Panc1 (cell line): ENCODE measurements around the gene ABCA8. TPM values are rescaled to one million over a fixed set of nuclear protein-coding genes. Genes with fewer than 3 reads are reported as not detected.

Source experiments
- ATAC-seq: fragments of 200-7000 bp; cut with Tn5 transposase; 2 replicates; pipeline ENCODE4 v1.9.1; 2020; ENCODE audit warnings: mild to moderate bottlenecking, moderate library complexity
- BruUV-seq: library from RNA; stranded (reverse); fragments of 400-500 nt; replicated peaks from 2 replicates; lab custom pipeline; 2021; lab: Mats Ljungman, UMichigan
- CTCF ChIA-PET: fragments of 300-600 bp; sonication (Branson Sonifier 250); formaldehyde crosslinking; loops from one replicate; lab custom pipeline; 2022; ENCODE audit warnings: antibody characterized with exemption; lab: Charles Lee
- POLR2A ChIA-PET: fragments of 300-600 bp; sonication (Branson Sonifier 250); formaldehyde crosslinking; loops from one replicate; lab custom pipeline; 2022; ENCODE audit warnings: antibody characterized with exemption; lab: Charles Lee
- DNase-seq: peaks from one replicate; pipeline ENCODE4 v3.0.0-alpha.2; 2010; ENCODE audit warnings: low read depth, low spot score
- H3K27ac ChIP-seq: 2 replicates; pipeline ENCODE4 v1.5.1; 2011; ENCODE audit warnings: mild to moderate bottlenecking, low read length, inconsistent platforms
- H3K27me3 ChIP-seq: fragments of 200-500 bp; sonication (Bioruptor generic); 2 replicates; pipeline ENCODE4 v1.6.0; 2014; ENCODE audit warnings: low read length, inconsistent platforms; ENCODE audit not compliant: control insufficient read depth, insufficient read depth
- H3K36me3 ChIP-seq: fragments of 200-500 bp; sonication (Bioruptor generic); 2 replicates; pipeline ENCODE4 v1.5.1; 2014; ENCODE audit warnings: inconsistent platforms, mild to moderate bottlenecking, low read length, moderate library complexity; ENCODE audit not compliant: control insufficient read depth, insufficient read depth
- H3K4me1 ChIP-seq: 2 replicates; pipeline ENCODE4 v1.5.1; 2011; ENCODE audit warnings: inconsistent platforms, mild to moderate bottlenecking, low read length, moderate library complexity; ENCODE audit not compliant: control insufficient read depth, insufficient read depth
- H3K4me3 ChIP-seq, 2 experiments: 2 replicates each; pipeline ENCODE4 v1.5.1; 2011 to 2012; ENCODE audit warnings: low read depth in 2 of 2, low read length in 2 of 2, mild to moderate bottlenecking in 2 of 2, inconsistent platforms in 1 of 2, moderate library complexity in 1 of 2
- H3K9me3 ChIP-seq: fragments of 200-500 bp; sonication (Bioruptor generic); 2 replicates; pipeline ENCODE4 v1.5.1; 2014; ENCODE audit warnings: low read depth, mild to moderate bottlenecking, inconsistent platforms, low read length, moderate library complexity; ENCODE audit not compliant: control insufficient read depth, insufficient read depth
- CTCF ChIP-seq: fragments of 450-650 bp; IDR thresholded peaks from 2 replicates; pipeline ENCODE4 v1.5.1; 2017; ENCODE audit warnings: mild to moderate bottlenecking
- POLR2AphosphoS5 ChIP-seq: IDR thresholded peaks from 2 replicates; pipeline ENCODE4 v1.6.1; 2012; ENCODE audit warnings: mild to moderate bottlenecking, low read depth, low read length, moderate library complexity
- REST ChIP-seq, 2 experiments: IDR thresholded peaks; 2 replicates each; pipeline ENCODE4 v1.6.1; 2011 to 2012; ENCODE audit warnings: low read depth in 2 of 2, control low read depth in 1 of 2, low read length in 1 of 2, mild to moderate bottlenecking in 1 of 2, moderate library complexity in 1 of 2; ENCODE audit not compliant: insufficient read depth in 1 of 2
- SIN3A ChIP-seq: IDR thresholded peaks from 2 replicates; pipeline ENCODE4 v1.6.1; 2012; ENCODE audit warnings: low read depth, mild to moderate bottlenecking, low read length, moderate library complexity, borderline replicate concordance; ENCODE audit not compliant: insufficient read depth
- TCF7L2 ChIP-seq: IDR thresholded peaks from 2 replicates; pipeline ENCODE4 v1.6.1; 2011; ENCODE audit warnings: mild to moderate bottlenecking, low read depth, low read length, inconsistent platforms
- in situ Hi-C: cut with HindIII; loops from 2 replicates; pipeline ENCODE4 v1.10.0; 2016; ENCODE audit warnings: low sequenced_read_pairs, low pct_unique_long_range_greater_than_20kb
- intact Hi-C: fragments of 100-400 bp; cut with micrococcal nuclease; formaldehyde crosslinking; loops from one replicate; pipeline ENCODE4 v1.10.0; 2022; ENCODE audit not compliant: unreplicated experiment
- total RNA-seq: library from RNA; stranded (reverse); gene quantifications from one replicate; pipeline ENCODE4 v1.2.1, GENCODE V29; 2021; ENCODE audit not compliant: unreplicated experiment

Gene ABCA8
- total RNA-seq, 1 experiment from 2014 or later, result 0.23 TPM

- Histone ChIP-seq H3K9me3 (no peaks in the 10 kb centered on the region), H3K27me3 (no peaks in the 10 kb centered on the region), H3K4me1 (no peaks in the 10 kb centered on the region), H3K36me3 (no peaks in the 10 kb centered on the region), H3K4me3 (no peak overlapping the region), H3K27ac (no peak overlapping the region)
- CTCF ChIA-PET, result no interaction called here
- DNase-seq, result no peak
- in situ Hi-C loops (no loop called here), intact Hi-C loops (no loop called here)
- no peak for ATAC-seq
- no peak for TF ChIP-seq REST (IDR thresholded peaks at IDR 0.05; ENCODE audit: insufficient read depth in 1 of 2, low read depth in 2 of 2, low read length in 1 of 2)
- no peak for TF ChIP-seq TCF7L2
- no peak for TF ChIP-seq CTCF
- no peak for TF ChIP-seq POLR2AphosphoS5
- no peak for TF ChIP-seq SIN3A
- BruUV-seq, result no TSS peak
- POLR2A ChIA-PET, result no interaction called here
Observed at GRCh38 chr17:68910251-68910705, 44.9 kb downstream of the ABCA8 start.

- Histone ChIP-seq H3K4me3 (no peak overlapping the region), H3K36me3 (no peaks in the 10 kb centered on the region), H3K27ac (no peak overlapping the region), H3K27me3 (no peaks in the 10 kb centered on the region), H3K4me1 (no peaks in the 10 kb centered on the region), H3K9me3 (no peaks in the 10 kb centered on the region)
- DNase-seq (no peak), ATAC-seq (no peak)
- ChIA-PET POLR2A (no interaction called here), CTCF (no interaction called here)
- in situ Hi-C loops (no loop called here), intact Hi-C loops (loop anchor here (5.0 kb wide), 1 partner anchor 132 kb away; no protein-coding TSS in a partner anchor)
- TF ChIP-seq TCF7L2 (no peak), REST (IDR thresholded peaks at IDR 0.05; ENCODE audit: insufficient read depth in 1 of 2, low read depth in 2 of 2, low read length in 1 of 2) (no peak), POLR2AphosphoS5 (no peak)
- no TSS peak for BruUV-seq
Observed at GRCh38 chr17:68909066-68909465, 46.1 kb downstream of the ABCA8 start.
